Naive thymus-derived CD4-positive, alpha-beta T cell (primary cell): Measurements from ENCODE around the gene TECPR2. TPM values are rescaled to one million over a fixed set of nuclear protein-coding genes. Genes with fewer than 3 reads are reported as not detected.

Experiments
- ATAC-seq: fragments of 150-1000 bp; cut with Tn5 transposase; 2 replicates; pipeline ENCODE4 v1.10.0; 2021; ENCODE audit warnings: mild to moderate bottlenecking, moderate library complexity
- CTCF ChIA-PET: fragments of 350-600 bp; sonication (Branson Sonifier 250); formaldehyde crosslinking; loops from one replicate; lab custom pipeline; 2021; ENCODE audit warnings: antibody characterized with exemption; lab: Charles Lee
- POLR2A ChIA-PET: fragments of 350-600 bp; sonication (Branson Sonifier 250); formaldehyde crosslinking; loops from one replicate; lab custom pipeline; 2021; ENCODE audit warnings: antibody characterized with exemption, inconsistent platforms; lab: Charles Lee
- DNase-seq, 9 donors: peaks; one replicate each; pipeline versions ENCODE4 v3.0.0 to v3.0.0-alpha.2; 2020 to 2022; ENCODE audit warnings: mixed read lengths in 1 of 9
- H3K27ac ChIP-seq: one replicate; pipeline ENCODE4 v1.7.0; 2013; ENCODE audit warnings: mild to moderate bottlenecking, low read depth, low read length, moderate library complexity
- H3K27me3 ChIP-seq, 2 donors: one replicate each; pipeline ENCODE4 v1.7.0; 2013; ENCODE audit warnings: low read length in 2 of 2, mild to moderate bottlenecking in 2 of 2, moderate library complexity in 2 of 2; ENCODE audit not compliant: control insufficient read depth in 2 of 2, insufficient read depth in 2 of 2
- H3K36me3 ChIP-seq, 3 experiments: 1 replicate in 2 of 3; 2 replicates in 1 of 3; pipeline ENCODE4 v1.7.0; 2013; ENCODE audit warnings: low read length in 3 of 3, mild to moderate bottlenecking in 3 of 3, moderate library complexity in 1 of 3; ENCODE audit not compliant: insufficient read depth in 3 of 3, control insufficient read depth in 2 of 3
- H3K4me1 ChIP-seq, 2 donors: one replicate each; pipeline ENCODE4 v1.7.0; 2013; ENCODE audit warnings: low read length in 2 of 2, mild to moderate bottlenecking in 2 of 2, moderate library complexity in 1 of 2; ENCODE audit not compliant: control insufficient read depth in 2 of 2, insufficient read depth in 2 of 2
- H3K4me3 ChIP-seq: 2 replicates; pipeline ENCODE4 v1.7.0; 2013; ENCODE audit warnings: mild to moderate bottlenecking, low read length
- H3K9me3 ChIP-seq, 3 experiments: 1 replicate in 2 of 3; 2 replicates in 1 of 3; pipeline ENCODE4 v1.7.0; 2013; ENCODE audit warnings: low read length in 3 of 3; ENCODE audit not compliant: control insufficient read depth in 2 of 3
- H3K27ac Mint-ChIP-seq, 9 donors: one replicate each; pipeline ENCODE4 v1.8.0; 2020 to 2022; ENCODE audit warnings: mixed read lengths in 9 of 9, mild to moderate bottlenecking in 8 of 9, moderate library complexity in 5 of 9, inconsistent platforms in 2 of 9
- H3K27me3 Mint-ChIP-seq, 5 donors: one replicate each; pipeline ENCODE4 v1.8.0; 2021 to 2022; ENCODE audit warnings: mixed read lengths in 5 of 5, mild to moderate bottlenecking in 1 of 5
- H3K36me3 Mint-ChIP-seq, 5 donors: one replicate each; pipeline ENCODE4 v1.8.0; 2020 to 2022; ENCODE audit warnings: mixed read lengths in 5 of 5, mild to moderate bottlenecking in 3 of 5, inconsistent platforms in 1 of 5
- H3K4me1 Mint-ChIP-seq, 7 donors: one replicate each; pipeline ENCODE4 v1.8.0; 2020 to 2022; ENCODE audit warnings: mixed read lengths in 7 of 7, mild to moderate bottlenecking in 3 of 7, inconsistent platforms in 1 of 7
- H3K4me3 Mint-ChIP-seq, 10 donors: one replicate each; pipeline ENCODE4 v1.8.0; 2020 to 2022; ENCODE audit warnings: mild to moderate bottlenecking in 10 of 10, mixed read lengths in 10 of 10, moderate library complexity in 6 of 10, inconsistent platforms in 2 of 10
- H3K9me3 Mint-ChIP-seq, 11 donors: one replicate each; pipeline ENCODE4 v1.8.0; 2020 to 2022; ENCODE audit warnings: mixed read lengths in 11 of 11, mild to moderate bottlenecking in 4 of 11, inconsistent platforms in 1 of 11, moderate library complexity in 1 of 11
- intact Hi-C, 2 donors: fragments of 100-400 bp; cut with micrococcal nuclease; formaldehyde crosslinking; loops; one replicate each; pipeline ENCODE4 v1.15.1; 2023
- polyA plus RNA-seq, 2 donors: library from polyadenylated mRNA; unstranded; fragments of 300-500 nt; fragmentation: Illumina TruSeq; gene quantifications; one replicate each; pipeline ENCODE4 v1.2.3, GENCODE V29; 2021
- total RNA-seq, 6 experiments: library from RNA in 5 of 6; stranded (reverse) in 5 of 6; gene quantifications; 1 replicate in 5 of 6; 2 replicates in 1 of 6; pipeline ENCODE4 v1.2.3 and lab custom pipeline; 2021 to 2026

The TECPR2 gene
- total and polyA plus RNA-seq, 7 experiments from 2014 or later: 5.2 to 12.9 (median 10.0) TPM

DNA sequence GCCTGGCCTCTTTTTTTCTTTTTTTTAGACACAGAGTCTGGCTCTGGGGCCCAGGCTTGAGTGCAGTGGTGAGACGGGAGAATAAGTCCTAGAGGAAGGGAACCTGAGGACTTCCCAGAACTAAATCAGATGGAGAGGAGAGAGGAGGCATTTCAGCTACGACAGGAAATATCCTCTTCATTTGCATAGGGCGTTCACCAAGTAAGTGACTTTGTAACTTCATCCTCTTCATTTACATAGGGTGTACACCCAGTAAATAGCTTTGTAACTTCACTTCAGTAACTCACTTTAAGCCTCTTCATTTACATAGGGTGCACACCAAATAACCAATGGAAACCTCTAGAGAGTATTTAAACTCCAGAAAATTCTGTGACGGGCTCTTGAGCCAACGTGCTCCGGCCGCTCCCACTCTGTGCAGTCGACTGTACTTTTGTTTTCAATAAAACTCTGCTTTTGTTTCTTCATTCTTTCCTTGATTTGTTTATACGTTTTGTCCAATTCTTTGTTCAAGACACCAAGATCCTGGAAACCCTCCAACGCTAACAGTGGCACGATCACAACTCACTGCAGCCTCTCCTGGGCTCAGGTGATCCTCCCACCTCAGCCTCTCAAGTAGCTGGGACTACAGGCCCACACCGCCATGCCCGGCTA, 168.2 kb downstream of the TECPR2 start:
- Mint-ChIP-seq H3K4me3 (peak overlapping the region in 1 of 10 donors; percentile 3), H3K27ac (peak overlapping the region in 1 of 9 donors; percentile 82), H3K9me3 (no peaks in the 10 kb centered on the region), H3K36me3 (no peaks in the 10 kb centered on the region), H3K27me3 (no peaks in the 10 kb centered on the region), H3K4me1 (peaks cover 0 to 11% (median 4%) of the 10 kb centered on the region in 7 donors)
- ChIA-PET CTCF (no interaction called here), POLR2A (no interaction called here)
- ATAC-seq (peak; percentile 69), DNase-seq (no peak)
- intact Hi-C loops: no loop called here
- Histone ChIP-seq H3K9me3 (no peaks in the 10 kb centered on the region), H3K36me3 (no peaks in the 10 kb centered on the region), H3K27me3 (no peaks in the 10 kb centered on the region), H3K27ac (no peak overlapping the region), H3K4me3 (no peak overlapping the region), H3K4me1 (no peaks in the 10 kb centered on the region)

DNA sequence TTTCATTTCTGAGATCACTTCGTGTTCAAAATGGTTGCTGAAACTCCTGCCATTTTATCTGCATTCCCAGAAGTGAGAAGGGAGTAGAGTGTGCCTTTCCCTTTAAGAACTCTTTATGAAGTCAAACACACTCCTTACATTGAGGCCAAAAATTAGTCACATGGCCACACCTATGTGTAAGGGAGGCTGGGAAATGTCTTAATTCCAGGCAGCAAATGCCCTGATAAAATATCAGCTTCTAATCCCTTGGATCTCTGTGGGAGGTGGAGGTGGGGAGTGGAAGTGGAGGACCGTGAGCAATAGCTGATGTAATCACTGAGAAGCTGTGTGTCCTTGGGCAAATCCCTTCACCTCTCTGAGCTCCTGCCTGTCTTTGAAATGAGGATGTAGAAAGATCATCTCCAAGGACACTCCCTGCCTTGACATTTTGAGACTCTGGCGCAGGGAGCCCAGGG, 169.5 kb downstream of the TECPR2 start:
- Histone ChIP-seq H3K27me3 (no peaks in the 10 kb centered on the region), H3K9me3 (no peaks in the 10 kb centered on the region), H3K4me1 (no peaks in the 10 kb centered on the region), H3K4me3 (no peak overlapping the region), H3K36me3 (no peaks in the 10 kb centered on the region), H3K27ac (no peak overlapping the region)
- intact Hi-C loops: no loop called here
- ChIA-PET POLR2A (no interaction called here), CTCF (no interaction called here)
- Mint-ChIP-seq H3K9me3 (no peaks in the 10 kb centered on the region), H3K4me1 (peaks cover 0 to 10% (median 4%) of the 10 kb centered on the region in 7 donors), H3K36me3 (no peaks in the 10 kb centered on the region), H3K4me3 (no peak overlapping the region), H3K27ac (no peak overlapping the region), H3K27me3 (no peaks in the 10 kb centered on the region)
- DNase-seq (no peak), ATAC-seq (no peak)

DNA sequence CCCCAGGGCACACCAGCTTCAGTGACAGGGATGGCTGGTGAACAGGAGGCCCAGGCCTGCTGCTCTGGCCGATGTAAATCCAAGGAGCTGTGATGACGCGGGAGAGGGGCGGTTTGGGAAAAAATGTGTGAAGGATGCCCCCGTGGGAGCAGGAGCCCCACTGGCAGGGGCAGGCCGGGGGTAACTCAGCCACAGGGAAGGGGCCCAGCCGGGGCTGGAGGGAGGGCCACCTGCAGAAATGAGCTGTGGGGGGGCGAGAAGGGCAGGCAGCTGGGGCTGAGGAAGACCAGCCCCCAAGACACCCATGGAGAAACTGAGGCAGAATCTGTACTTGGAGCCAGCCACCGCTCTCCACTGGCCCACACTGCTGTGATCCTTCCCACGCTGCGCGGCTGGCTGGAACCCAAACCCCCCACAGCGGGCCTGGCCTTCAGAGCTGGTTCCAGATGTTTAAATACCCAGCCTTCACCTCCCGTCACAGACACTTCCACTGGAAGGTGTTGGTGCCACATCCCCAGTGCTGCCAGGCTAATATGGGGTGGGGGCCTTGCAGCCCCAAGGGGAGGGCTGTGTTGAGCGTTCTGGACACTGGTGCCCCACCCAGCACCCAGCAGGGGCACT, 175.3 kb downstream of the TECPR2 start:
- H3K36me3 Mint-ChIP-seq: no peaks in the 10 kb centered on the region
- ATAC-seq (no peak), DNase-seq (no peak)
- Histone ChIP-seq H3K27ac (no peak overlapping the region), H3K4me3 (no peak overlapping the region), H3K4me1 (no peaks in the 10 kb centered on the region), H3K27me3 (no peaks in the 10 kb centered on the region), H3K36me3 (no peaks in the 10 kb centered on the region), H3K9me3 (no peaks in the 10 kb centered on the region)
- ChIA-PET CTCF (no interaction called here), POLR2A (interaction anchor here (0.9 kb wide), 1 partner anchor 13 kb away, joined by 3 read pairs; no protein-coding TSS in a partner anchor)
- intact Hi-C loops: no loop called here
- no peaks in the 10 kb centered on the region for H3K9me3 Mint-ChIP-seq
- H3K4me3 Mint-ChIP-seq: no peak overlapping the region
- no peaks in the 10 kb centered on the region for H3K4me1 Mint-ChIP-seq
- H3K27ac Mint-ChIP-seq: no peak overlapping the region
- H3K27me3 Mint-ChIP-seq: peaks cover 0 to 7% (median 4%) of the 10 kb centered on the region in 5 donors

DNA sequence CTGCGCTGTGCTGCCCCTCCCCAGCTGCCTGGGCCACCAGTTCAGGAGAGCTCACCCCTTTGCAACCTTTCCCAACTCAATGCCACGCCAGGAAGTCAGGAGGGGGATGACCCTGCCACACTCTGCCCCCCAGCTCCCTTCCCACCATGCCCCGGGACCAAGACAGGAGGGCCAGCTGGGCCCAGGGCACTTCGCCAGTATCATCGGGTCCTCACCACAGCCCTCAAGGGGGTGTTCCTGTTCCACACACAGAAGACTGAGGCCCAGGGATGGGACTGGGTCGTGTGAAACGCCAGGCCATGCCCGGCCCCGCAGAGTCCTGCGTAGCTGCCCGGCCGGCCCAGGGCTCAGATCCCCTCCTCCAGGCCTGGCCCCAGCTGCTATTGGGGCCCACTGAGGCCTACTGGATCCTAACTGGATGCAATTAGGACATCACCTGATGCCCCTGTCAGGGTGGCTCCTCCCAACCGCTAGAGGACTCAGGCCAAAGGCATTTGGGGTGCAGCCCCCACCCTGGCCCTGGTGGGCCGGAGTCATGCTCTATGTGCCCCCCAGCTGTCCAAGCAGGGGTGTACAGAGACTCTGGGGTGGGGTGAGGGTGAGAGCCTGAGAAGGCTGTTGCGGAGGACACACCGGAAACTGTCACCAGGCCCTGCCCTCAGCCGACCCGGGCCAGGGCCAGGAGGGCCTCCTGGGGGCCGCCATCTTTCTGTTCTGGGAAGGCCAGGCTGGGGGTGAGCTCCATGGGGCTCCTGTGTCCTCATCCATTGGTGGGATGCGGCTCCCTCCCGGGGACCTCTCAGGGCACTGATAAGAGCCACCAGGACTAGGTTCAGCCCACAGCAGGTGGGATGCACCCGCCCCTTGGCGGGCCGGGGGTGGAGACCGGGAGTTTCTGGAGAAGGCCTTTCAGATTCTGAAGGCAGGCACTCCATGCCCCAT, 176.1 kb downstream of the TECPR2 start:
- H3K27me3 ChIP-seq: no peaks in the 10 kb centered on the region
- Mint-ChIP-seq H3K27ac (no peak overlapping the region), H3K4me1 (no peaks in the 10 kb centered on the region), H3K4me3 (no peak overlapping the region), H3K36me3 (no peaks in the 10 kb centered on the region), H3K27me3 (peaks cover under 1 to 13% (median 5%) of the 10 kb centered on the region in 5 donors), H3K9me3 (no peaks in the 10 kb centered on the region)
- no peak overlapping the region for H3K4me3 ChIP-seq
- no peaks in the 10 kb centered on the region for H3K36me3 ChIP-seq
- intact Hi-C loops: no loop called here
- no peaks in the 10 kb centered on the region for H3K4me1 ChIP-seq
- ATAC-seq: no peak
- CTCF ChIA-PET: no interaction called here
- H3K27ac ChIP-seq: no peak overlapping the region
- POLR2A ChIA-PET: no interaction called here
- no peaks in the 10 kb centered on the region for H3K9me3 ChIP-seq
- no peak for DNase-seq

DNA sequence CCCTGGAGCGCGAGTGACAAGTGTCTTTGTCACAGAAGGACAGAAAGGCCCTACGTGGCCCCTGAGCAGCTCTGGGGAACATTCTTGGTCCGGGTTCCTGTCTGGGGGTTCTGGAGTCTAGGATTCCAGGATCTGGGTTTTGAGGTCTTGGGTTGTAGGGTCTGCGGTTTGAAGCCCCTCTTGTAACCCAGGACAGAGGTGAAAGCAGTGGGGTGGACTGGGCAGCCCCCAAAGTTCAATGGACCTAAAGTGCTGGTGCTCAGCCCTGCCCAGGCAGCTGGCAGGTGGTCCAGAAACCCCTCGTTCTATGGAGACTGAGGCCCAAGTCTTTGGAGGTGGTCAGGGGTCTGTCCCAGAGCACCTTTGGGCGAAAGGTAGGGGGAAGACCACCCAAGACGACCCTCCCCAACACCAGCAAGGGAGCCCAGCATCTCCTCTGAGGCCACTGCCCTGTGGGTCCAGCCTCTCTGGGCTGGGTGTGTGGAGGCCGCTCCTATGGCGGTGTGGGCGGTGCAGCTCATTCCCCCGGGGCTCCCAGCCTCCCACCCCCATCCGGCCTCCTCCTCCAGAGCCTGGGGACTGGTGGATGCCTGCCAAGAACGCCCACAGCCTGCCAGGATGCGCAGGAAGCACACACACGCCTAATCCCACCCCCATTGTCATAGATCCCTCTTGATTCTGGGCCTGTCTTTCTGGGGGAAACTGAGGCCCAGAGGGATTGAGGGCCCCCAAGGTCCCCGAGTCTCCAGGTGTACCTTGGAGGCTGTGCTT, 177.0 kb downstream of the TECPR2 start:
- H3K27ac Mint-ChIP-seq: no peak overlapping the region
- Histone ChIP-seq H3K36me3 (no peaks in the 10 kb centered on the region), H3K4me1 (no peaks in the 10 kb centered on the region), H3K27ac (no peak overlapping the region), H3K9me3 (no peaks in the 10 kb centered on the region), H3K4me3 (no peak overlapping the region), H3K27me3 (peaks cover 0 to 4% of the 10 kb centered on the region in 2 donors)
- no peak overlapping the region for H3K4me3 Mint-ChIP-seq
- H3K27me3 Mint-ChIP-seq: peaks cover 4 to 17% (median 8%) of the 10 kb centered on the region in 5 donors
- intact Hi-C loops: no loop called here
- CTCF ChIA-PET: no interaction called here
- H3K9me3 Mint-ChIP-seq: no peaks in the 10 kb centered on the region
- no peaks in the 10 kb centered on the region for H3K36me3 Mint-ChIP-seq
- DNase-seq (no peak), ATAC-seq (no peak)
- POLR2A ChIA-PET: no interaction called here
- H3K4me1 Mint-ChIP-seq: peaks cover 0 to 2% (median 0%) of the 10 kb centered on the region in 7 donors

DNA sequence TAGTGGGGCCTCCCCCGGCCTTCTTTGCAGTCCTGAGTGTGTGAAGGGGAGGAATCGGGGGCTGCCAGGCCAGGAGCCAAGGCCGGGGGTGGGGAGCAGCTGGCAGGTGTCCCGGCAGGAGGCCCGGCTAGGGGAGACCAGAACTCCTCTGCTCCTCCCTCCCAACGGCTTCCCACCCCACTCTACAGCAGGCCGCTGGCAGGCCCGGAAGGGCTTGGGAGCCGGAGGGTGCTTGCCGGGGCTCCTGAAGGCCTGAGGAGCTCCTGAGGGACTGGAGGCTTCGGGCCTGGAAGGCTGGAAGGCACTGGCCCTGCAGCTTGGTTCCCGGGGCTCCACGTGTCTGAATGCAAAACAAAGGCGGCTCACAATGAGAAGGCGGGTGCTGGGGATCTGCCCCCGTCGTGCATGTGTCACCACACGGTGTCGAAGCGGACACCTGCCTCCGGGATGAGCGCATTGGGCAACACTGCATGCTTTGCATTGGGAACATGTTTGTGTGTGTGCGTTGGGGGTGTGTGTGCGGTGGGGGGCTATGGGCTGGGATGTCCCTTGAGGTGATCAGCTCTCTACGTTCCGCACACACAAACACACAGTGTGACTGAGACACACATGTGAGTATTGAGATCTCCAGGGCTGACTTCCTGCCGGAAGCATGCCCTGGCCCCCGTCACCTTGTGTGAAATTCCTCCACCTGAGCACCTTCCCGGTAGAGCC, 177.7 kb downstream of the TECPR2 start:
- no peaks in the 10 kb centered on the region for H3K36me3 ChIP-seq
- Mint-ChIP-seq H3K4me3 (no peak overlapping the region), H3K27ac (no peak overlapping the region), H3K27me3 (peaks cover 9 to 22% (median 12%) of the 10 kb centered on the region in 5 donors), H3K9me3 (no peaks in the 10 kb centered on the region), H3K36me3 (no peaks in the 10 kb centered on the region), H3K4me1 (peaks cover 0 to 7% (median 0%) of the 10 kb centered on the region in 7 donors)
- H3K9me3 ChIP-seq: no peaks in the 10 kb centered on the region
- DNase-seq: no peak
- H3K4me3 ChIP-seq: no peak overlapping the region
- ChIA-PET CTCF (no interaction called here), POLR2A (no interaction called here)
- no peaks in the 10 kb centered on the region for H3K4me1 ChIP-seq
- no peak for ATAC-seq
- intact Hi-C loops: no loop called here
- H3K27me3 ChIP-seq: peaks cover 0 to 5% of the 10 kb centered on the region in 2 donors
- no peak overlapping the region for H3K27ac ChIP-seq
